ENCODE data around the gene DCLK2. TPM values are rescaled to one million over a fixed set of nuclear protein-coding genes. Genes with fewer than 3 reads are reported as not detected.

Gene DCLK2
- total and polyA plus RNA-seq, 2 of the 8 experiments (the other 6 are each of a cell fraction or from before 2014, with no cell fraction given): 0.32 to 0.37 TPM

GRCh38 chr4:150176547-150176946 is 98.3 kb downstream of the DCLK2 start:
- Histone ChIP-seq H2BK15ac (ENCODE audit: low read length) (no peak overlapping the region), H3K9me3 (ENCODE audit: insufficient read depth in 2 of 2, low read depth in 1 of 2, low read length in 1 of 2) (no peaks in the 10 kb centered on the region), H3K27me3 (replicated peaks in 1 of 4; ENCODE audit: control insufficient read depth in 3 of 4, extremely low read depth in 1 of 4, insufficient read depth in 3 of 4, low read length in 3 of 4) (no peaks in the 10 kb centered on the region), H2AK5ac (ENCODE audit: low read depth, low read length) (no peak overlapping the region), H3K23ac (ENCODE audit: insufficient read length) (no peak overlapping the region), H3K4ac (replicated peaks; ENCODE audit: insufficient read length, low read depth, low read length) (no peak overlapping the region), H3K18ac (ENCODE audit: extremely low read depth, low read length) (no peak overlapping the region), H3K4me3 (ENCODE audit: extremely low read depth in 1 of 4, insufficient read depth in 2 of 4, low read depth in 3 of 4, low read length in 4 of 4) (no peak overlapping the region), H2BK120ac (replicated peaks; ENCODE audit: low read depth, low read length) (no peak overlapping the region), H3K79me2 (ENCODE audit: control insufficient read depth in 1 of 2, insufficient read depth in 2 of 2, low read length in 2 of 2) (no peaks in the 10 kb centered on the region), H3K23me2 (ENCODE audit: low read depth, low read length) (no peaks in the 10 kb centered on the region), H4K8ac (ENCODE audit: extremely low read depth, insufficient read depth, low read length) (no peak overlapping the region), H3K9ac (replicated peaks in 1 of 4; ENCODE audit: extremely low read depth in 1 of 4, low read depth in 3 of 4, low read length in 3 of 4) (no peak overlapping the region), H2BK5ac (ENCODE audit: low read depth, low read length) (no peak overlapping the region), H3K79me1 (ENCODE audit: low read depth, low read length) (no peaks in the 10 kb centered on the region), H3K4me1 (replicated peaks in 1 of 4; ENCODE audit: control insufficient read depth in 3 of 4, insufficient read depth in 4 of 4, low read length in 3 of 4) (no peaks in the 10 kb centered on the region), H2BK20ac (ENCODE audit: low read length) (no peak overlapping the region), H3K56ac (replicated peaks; ENCODE audit: insufficient read length, low read depth, low read length) (no peak overlapping the region), H2BK12ac (ENCODE audit: low read depth, low read length) (no peak overlapping the region), H4K91ac (replicated peaks; ENCODE audit: insufficient read length, low read length) (no peak overlapping the region), H3K27ac (ENCODE audit: low read depth, low read length) (no peak overlapping the region), H3K14ac (ENCODE audit: insufficient read length) (no peak overlapping the region), H3K36me3 (ENCODE audit: control insufficient read depth in 2 of 4, insufficient read depth in 4 of 4, low read length in 3 of 4) (no peaks in the 10 kb centered on the region), H3K4me2 (ENCODE audit: insufficient read depth in 1 of 2, low read depth in 2 of 2, low read length in 2 of 2) (no peak overlapping the region), H4K20me1 (replicated peaks in 1 of 2; ENCODE audit: control insufficient read depth in 1 of 2, insufficient read depth in 2 of 2, low read length in 2 of 2) (no peaks in the 10 kb centered on the region), H4K5ac (ENCODE audit: insufficient read length, low read depth, low read length) (no peak overlapping the region), H2AFZ (ENCODE audit: low read length) (no peak overlapping the region)
- 88% methylated on average over 1 of the region's 1 CpG; no CpG with 5 or more reads in 1 of the 2 experiments for WGBS, 2 experiments (ENCODE audit: extremely low coverage in 1 of 2, insufficient coverage in 1 of 2, insufficient read length in 1 of 2, insufficient replicate concordance in 2 of 2, low coverage in 1 of 2, low lambda C conversion rate in 2 of 2, missing lambda C conversion rate in 1 of 2)
- FAIRE-seq: no peak
- no peak for DNase-seq (ENCODE audit: low read depth in 1 of 2, low spot score in 2 of 2)
- POLR2A ChIA-PET (ENCODE audit: partially characterized antibody): no interaction called here
- CTCF ChIA-PET (ENCODE audit: partially characterized antibody): interaction anchor here (1.2 kb wide), 1 partner anchor 14 kb away, joined by 3 read pairs; no protein-coding TSS in a partner anchor
- no peak for TF ChIP-seq ASH2L (IDR thresholded peaks at IDR 0.05; ENCODE audit: low read length)
- TF ChIP-seq, protein P1, sequence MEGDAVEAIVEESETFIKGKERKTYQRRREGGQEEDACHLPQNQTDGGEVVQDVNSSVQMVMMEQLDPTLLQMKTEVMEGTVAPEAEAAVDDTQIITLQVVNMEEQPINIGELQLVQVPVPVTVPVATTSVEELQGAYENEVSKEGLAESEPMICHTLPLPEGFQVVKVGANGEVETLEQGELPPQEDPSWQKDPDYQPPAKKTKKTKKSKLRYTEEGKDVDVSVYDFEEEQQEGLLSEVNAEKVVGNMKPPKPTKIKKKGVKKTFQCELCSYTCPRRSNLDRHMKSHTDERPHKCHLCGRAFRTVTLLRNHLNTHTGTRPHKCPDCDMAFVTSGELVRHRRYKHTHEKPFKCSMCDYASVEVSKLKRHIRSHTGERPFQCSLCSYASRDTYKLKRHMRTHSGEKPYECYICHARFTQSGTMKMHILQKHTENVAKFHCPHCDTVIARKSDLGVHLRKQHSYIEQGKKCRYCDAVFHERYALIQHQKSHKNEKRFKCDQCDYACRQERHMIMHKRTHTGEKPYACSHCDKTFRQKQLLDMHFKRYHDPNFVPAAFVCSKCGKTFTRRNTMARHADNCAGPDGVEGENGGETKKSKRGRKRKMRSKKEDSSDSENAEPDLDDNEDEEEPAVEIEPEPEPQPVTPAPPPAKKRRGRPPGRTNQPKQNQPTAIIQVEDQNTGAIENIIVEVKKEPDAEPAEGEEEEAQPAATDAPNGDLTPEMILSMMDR (IDR thresholded peaks at IDR 0.05; ENCODE audit: control extremely low read depth in 1 of 3, insufficient read depth in 1 of 3, low read depth in 1 of 3, low read length in 3 of 3): no peak
- no peak for TF ChIP-seq GTF2F1 (IDR thresholded peaks at IDR 0.05; ENCODE audit: borderline replicate concordance, low read depth, low read length)
- no peak for TF ChIP-seq NANOG (IDR thresholded peaks at IDR 0.05; ENCODE audit: insufficient read depth, low read depth, low read length, poor library complexity, severe bottlenecking)
- no peak for TF ChIP-seq CBX8 (IDR thresholded peaks at IDR 0.05; ENCODE audit: borderline replicate concordance, low read depth, low read length)
- TF ChIP-seq SRF (IDR thresholded peaks at IDR 0.05; ENCODE audit: low read depth, low read length): no peak
- no peak for TF ChIP-seq HDAC6 (IDR thresholded peaks at IDR 0.05; ENCODE audit: low read depth, low read length)
- no peak for TF ChIP-seq RAD21 (IDR thresholded peaks at IDR 0.05 in 1 of 2, conservative IDR thresholded peaks at IDR 0.05 in 1 of 2; ENCODE audit: low read depth in 2 of 2, low read length in 2 of 2)
- no peak for TF ChIP-seq HDAC2 (IDR thresholded peaks at IDR 0.05; ENCODE audit: borderline replicate concordance in 1 of 2, low read depth in 2 of 2, low read length in 2 of 2)
- no peak for TF ChIP-seq TEAD4 (IDR thresholded peaks at IDR 0.05; ENCODE audit: low read depth, low read length)
- TF ChIP-seq TCF12 (IDR thresholded peaks at IDR 0.05; ENCODE audit: low read depth, low read length): no peak
